VCaP (cell line): ENCODE data around the gene SEC11C.

Experiments used
- H3K27ac ChIP-seq: fragments of 450-650 bp; 2 replicates; pipeline ENCODE4 v1.5.1; 2017
- TF ChIP-seq, protein P1 (sequence below): fragments of 450-650 bp; conservative IDR thresholded peaks from 2 replicates; pipeline ENCODE4 v1.5.1; 2017; ENCODE audit warnings: mild to moderate bottlenecking, moderate library complexity

The SEC11C gene

DNA sequence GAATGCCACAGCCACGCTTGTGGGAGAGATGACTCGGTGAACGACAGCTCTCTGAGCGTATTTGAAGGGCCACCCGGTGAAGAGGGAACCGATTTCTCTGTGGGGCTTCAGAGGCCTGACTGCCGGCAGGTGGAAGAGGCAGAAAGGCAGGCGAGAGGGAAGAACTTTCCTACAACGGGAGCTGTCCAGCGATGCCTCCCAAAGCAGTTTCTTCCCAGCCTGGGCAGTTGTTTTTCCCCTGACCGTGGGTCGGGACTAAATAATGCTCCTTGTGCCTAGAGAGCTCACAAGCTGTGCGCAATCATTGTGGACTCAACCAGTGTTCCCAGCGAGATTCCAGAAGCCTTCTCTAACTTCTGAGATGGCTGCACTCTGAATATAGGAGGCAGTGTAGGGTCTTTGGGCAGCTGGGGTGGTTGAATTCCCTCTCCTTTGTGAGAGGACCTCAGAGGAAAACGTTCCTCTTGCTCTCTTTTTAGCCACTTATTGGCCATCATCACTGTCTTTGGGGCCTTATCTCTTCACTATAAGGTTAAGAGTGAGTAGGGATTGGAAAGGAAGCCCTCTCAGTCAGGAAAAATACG lies 710 bp downstream of the SEC11C start:
- H3K27ac ChIP-seq = peak overlapping the region; percentile 85
- TF ChIP-seq, protein P1, sequence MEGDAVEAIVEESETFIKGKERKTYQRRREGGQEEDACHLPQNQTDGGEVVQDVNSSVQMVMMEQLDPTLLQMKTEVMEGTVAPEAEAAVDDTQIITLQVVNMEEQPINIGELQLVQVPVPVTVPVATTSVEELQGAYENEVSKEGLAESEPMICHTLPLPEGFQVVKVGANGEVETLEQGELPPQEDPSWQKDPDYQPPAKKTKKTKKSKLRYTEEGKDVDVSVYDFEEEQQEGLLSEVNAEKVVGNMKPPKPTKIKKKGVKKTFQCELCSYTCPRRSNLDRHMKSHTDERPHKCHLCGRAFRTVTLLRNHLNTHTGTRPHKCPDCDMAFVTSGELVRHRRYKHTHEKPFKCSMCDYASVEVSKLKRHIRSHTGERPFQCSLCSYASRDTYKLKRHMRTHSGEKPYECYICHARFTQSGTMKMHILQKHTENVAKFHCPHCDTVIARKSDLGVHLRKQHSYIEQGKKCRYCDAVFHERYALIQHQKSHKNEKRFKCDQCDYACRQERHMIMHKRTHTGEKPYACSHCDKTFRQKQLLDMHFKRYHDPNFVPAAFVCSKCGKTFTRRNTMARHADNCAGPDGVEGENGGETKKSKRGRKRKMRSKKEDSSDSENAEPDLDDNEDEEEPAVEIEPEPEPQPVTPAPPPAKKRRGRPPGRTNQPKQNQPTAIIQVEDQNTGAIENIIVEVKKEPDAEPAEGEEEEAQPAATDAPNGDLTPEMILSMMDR = no peak

GRCh38 chr18:59141294-59142068 lies 1.8 kb downstream of the SEC11C start:
- TF ChIP-seq, protein P1 = no peak
- peak overlapping the region; percentile 85; the same call in 1 of the 2 replicates for H3K27ac ChIP-seq

GRCh38 chr18:59142274-59142673 lies 2.6 kb downstream of the SEC11C start:
- peak overlapping the region; percentile 85; the same call in 1 of the 2 replicates for H3K27ac ChIP-seq
- TF ChIP-seq, protein P1 = no peak

GRCh38 chr18:59142800-59143416 lies 3.2 kb downstream of the SEC11C start:
- peak overlapping the region; percentile 85; the same call in 1 of the 2 replicates for H3K27ac ChIP-seq

DNA sequence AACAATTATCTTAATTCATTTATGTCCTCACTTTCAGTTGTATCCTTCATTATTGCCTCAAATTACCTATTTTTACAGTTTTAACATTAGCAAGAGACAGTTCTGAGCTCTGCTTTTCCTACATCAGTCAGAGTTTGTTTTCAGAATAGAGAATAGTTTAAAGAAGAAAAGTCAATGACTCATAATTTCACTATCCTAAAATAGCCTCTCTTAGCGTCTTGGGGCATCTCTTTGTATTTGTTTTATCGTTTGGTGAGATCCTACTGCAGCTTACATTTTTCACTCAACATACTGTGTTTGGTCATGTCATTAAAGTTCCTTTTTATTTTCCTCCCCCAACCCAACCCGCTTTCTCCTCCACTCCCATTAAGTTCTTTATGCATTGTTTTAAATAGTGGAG lies 3.8 kb downstream of the SEC11C start:
- no peak overlapping the region for H3K27ac ChIP-seq
- TF ChIP-seq, protein P1 = no peak

DNA sequence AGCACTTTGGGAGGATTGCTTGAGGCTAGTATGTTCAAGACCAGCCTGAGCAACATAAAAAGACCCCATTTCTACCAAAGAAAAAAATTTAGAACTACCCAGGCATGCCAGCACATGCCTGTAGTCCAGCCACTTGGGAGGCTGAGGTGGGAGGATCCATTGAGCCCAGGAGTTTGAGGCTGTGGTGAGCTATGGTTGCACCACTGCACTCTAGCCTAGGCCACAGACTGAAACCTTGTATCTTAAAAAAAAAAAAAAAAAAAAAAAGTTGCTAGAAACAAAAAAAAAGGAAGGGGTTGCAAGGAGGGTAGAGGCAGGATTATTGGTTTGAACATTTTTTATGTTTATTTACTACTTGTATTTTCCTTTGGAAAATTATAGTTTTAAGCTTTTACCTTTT lies 4.8 kb downstream of the SEC11C start:
- TF ChIP-seq, protein P1 = no peak
- no peak overlapping the region for H3K27ac ChIP-seq

DNA sequence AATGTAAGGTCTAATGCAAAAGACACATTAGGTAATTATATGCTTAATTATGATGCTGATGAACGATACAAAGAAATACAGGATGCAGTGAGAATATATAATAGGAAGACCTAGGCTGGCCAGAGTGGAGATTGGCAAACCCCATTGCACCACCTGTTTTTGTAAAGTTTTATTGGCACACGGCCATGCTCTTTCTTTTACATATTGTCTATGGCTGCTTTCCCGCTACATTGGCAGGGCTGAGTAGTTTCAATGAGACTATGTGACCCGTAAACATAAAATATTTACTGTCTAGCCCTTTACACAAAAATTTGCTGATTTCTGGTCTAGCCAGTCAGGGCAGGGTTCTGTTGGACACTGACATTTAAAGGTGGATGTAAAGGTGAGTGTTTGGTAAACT lies 5.4 kb downstream of the SEC11C start:
- TF ChIP-seq, protein P1 = no peak
- peak overlapping the region; percentile 35 for H3K27ac ChIP-seq

DNA sequence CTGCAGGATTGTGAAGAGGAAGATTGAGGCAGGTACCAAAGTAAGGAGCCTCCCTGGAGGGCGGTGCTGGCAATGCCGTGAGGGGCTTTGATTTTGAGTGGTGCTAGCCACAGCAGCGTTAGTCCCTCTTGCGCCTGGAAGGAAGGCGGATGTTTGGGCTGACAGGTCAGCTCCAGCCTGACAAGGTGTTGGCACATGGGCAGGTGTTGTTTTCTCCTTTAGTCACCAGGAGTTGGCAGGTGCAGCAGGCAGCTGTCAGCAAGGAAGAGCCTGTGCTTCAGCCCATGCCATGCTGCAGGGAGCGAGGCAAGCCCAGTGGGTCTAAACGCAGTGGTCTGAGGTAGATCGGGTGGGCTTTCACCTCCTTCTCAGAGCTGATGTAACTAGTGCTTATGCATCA lies 8.5 kb downstream of the SEC11C start:
- TF ChIP-seq, protein P1 = no peak
- no peak overlapping the region for H3K27ac ChIP-seq
